Esophagus muscularis mucosa (tissue), 4 donors: ENCODE measurements around the gene RSPH3. TPM values are rescaled to one million over a fixed set of nuclear protein-coding genes. Genes with fewer than 3 reads are reported as not detected.

Source experiments
- DNase-seq: peaks from one replicate; pipeline ENCODE4 v3.0.0-alpha.2; 2017; ENCODE audit errors: extremely low spot score
- H3K27ac ChIP-seq, 4 donors: fragments of 200-600 bp; sonication (generic); replicated peaks in 1 of 4; 1 replicate in 3 of 4; 2 replicates in 1 of 4; pipeline ENCODE4 v1.5.1; 2016 to 2019; ENCODE audit warnings: mild to moderate bottlenecking in 1 of 4
- H3K27me3 ChIP-seq, 4 donors: fragments of 200-600 bp; sonication (generic); one replicate each; pipeline versions ENCODE4 v1.5.1 to v1.6.0; 2016 to 2019
- H3K36me3 ChIP-seq, 4 donors: fragments of 200-600 bp; sonication (generic); one replicate each; pipeline ENCODE4 v1.5.1; 2016 to 2019
- H3K4me1 ChIP-seq, 4 donors: fragments of 200-600 bp; sonication (generic); one replicate each; pipeline ENCODE4 v1.5.1; 2016 to 2019
- H3K4me3 ChIP-seq, 4 donors: fragments of 200-600 bp; sonication (generic); 1 replicate in 2 of 4; 2 replicates in 2 of 4; pipeline ENCODE4 v1.5.1; 2016 to 2019; ENCODE audit warnings: mild to moderate bottlenecking in 4 of 4, moderate library complexity in 1 of 4
- H3K9me3 ChIP-seq, 4 donors: fragments of 200-600 bp; sonication (generic); 1 replicate in 3 of 4; 2 replicates in 1 of 4; pipeline ENCODE4 v1.5.1; 2016 to 2019
- EP300 ChIP-seq: sonication (generic); formaldehyde crosslinking; IDR thresholded peaks from one replicate; pipeline ENCODE4 v1.6.1; 2017; ENCODE audit warnings: antibody characterized with exemption
- POLR2A ChIP-seq: fragments of 450-650 bp; IDR thresholded peaks from one replicate; pipeline ENCODE4 v1.6.1; 2017; ENCODE audit warnings: antibody characterized with exemption, moderate library complexity, mild to moderate bottlenecking, low read depth
- POLR2AphosphoS5 ChIP-seq, 2 donors: sonication (generic); formaldehyde crosslinking; IDR thresholded peaks; one replicate each; pipeline ENCODE4 v1.6.1; 2017; ENCODE audit warnings: antibody characterized with exemption in 2 of 2
- WGBS: methylation state at CpG from one replicate; pipeline ENCODE4 v1.1.5; 2018; 5-methylcytosine and 5-hydroxymethylcytosine counted together
- intact Hi-C: fragments of 100-400 bp; cut with DNase I; formaldehyde crosslinking; loops from one replicate; pipeline ENCODE4 v1.15.1; 2023
- total RNA-seq, 4 donors: library from RNA; depleted of rRNA; stranded (reverse); fragments of >200 nt; gene quantifications; one replicate each; pipeline versions ENCODE4 v1.1.0 to v1.2.1, GENCODE V29; 2016
- TF ChIP-seq, protein P1 (sequence below), 3 experiments: fragments of 200-600 bp in 2 of 3; fragments of 450-650 bp in 1 of 3; sonication (generic) in 2 of 3; IDR thresholded peaks; one replicate each; pipeline ENCODE4 v1.5.1; 2017 to 2019; ENCODE audit warnings: antibody characterized with exemption in 3 of 3, mild to moderate bottlenecking in 2 of 3, moderate library complexity in 1 of 3

The RSPH3 gene
- total RNA-seq, 4 donors from 2014 or later, result 10.6 to 21.5 (median 18.1) TPM

DNA sequence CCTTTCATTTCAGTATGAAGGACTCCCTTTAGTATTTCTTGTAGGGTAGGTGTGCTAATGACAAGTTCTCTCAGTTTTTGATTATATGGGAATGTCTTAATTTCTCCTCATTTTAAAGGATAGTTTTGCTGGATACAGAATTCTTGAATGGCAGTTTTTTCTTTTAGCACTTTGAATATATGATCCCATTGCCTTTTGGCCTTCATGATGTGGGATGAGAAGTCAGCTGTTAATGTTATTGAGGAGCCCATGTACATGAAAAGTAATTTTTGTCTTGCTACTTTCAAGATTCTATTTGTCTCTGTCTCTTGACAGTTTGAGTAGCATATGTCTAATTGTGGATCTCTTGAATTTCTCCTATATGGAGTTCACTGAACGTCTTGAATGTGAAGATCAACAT, 30.9 kb downstream of the RSPH3 start:
- DNase-seq, result no peak
- H3K36me3 ChIP-seq, result peaks cover 0 to 1% (median 0%) of the 10 kb centered on the region in 4 donors
- H3K9me3 ChIP-seq, result no peaks in the 10 kb centered on the region
- peaks cover 0 to 8% (median 4%) of the 10 kb centered on the region in 4 donors for H3K4me1 ChIP-seq
- no peak overlapping the region for H3K27ac ChIP-seq
- H3K27me3 ChIP-seq, result no peaks in the 10 kb centered on the region
- intact Hi-C loops, result no loop called here
- TF ChIP-seq, protein P1, sequence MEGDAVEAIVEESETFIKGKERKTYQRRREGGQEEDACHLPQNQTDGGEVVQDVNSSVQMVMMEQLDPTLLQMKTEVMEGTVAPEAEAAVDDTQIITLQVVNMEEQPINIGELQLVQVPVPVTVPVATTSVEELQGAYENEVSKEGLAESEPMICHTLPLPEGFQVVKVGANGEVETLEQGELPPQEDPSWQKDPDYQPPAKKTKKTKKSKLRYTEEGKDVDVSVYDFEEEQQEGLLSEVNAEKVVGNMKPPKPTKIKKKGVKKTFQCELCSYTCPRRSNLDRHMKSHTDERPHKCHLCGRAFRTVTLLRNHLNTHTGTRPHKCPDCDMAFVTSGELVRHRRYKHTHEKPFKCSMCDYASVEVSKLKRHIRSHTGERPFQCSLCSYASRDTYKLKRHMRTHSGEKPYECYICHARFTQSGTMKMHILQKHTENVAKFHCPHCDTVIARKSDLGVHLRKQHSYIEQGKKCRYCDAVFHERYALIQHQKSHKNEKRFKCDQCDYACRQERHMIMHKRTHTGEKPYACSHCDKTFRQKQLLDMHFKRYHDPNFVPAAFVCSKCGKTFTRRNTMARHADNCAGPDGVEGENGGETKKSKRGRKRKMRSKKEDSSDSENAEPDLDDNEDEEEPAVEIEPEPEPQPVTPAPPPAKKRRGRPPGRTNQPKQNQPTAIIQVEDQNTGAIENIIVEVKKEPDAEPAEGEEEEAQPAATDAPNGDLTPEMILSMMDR (IDR thresholded peaks at IDR 0.05), result no peak
- TF ChIP-seq EP300 (no peak), POLR2AphosphoS5 (IDR thresholded peaks at IDR 0.05) (no peak), POLR2A (no peak)
- WGBS, result 100% methylated on average over 1 of the region's 1 CpG
- H3K4me3 ChIP-seq, result no peak overlapping the region

DNA sequence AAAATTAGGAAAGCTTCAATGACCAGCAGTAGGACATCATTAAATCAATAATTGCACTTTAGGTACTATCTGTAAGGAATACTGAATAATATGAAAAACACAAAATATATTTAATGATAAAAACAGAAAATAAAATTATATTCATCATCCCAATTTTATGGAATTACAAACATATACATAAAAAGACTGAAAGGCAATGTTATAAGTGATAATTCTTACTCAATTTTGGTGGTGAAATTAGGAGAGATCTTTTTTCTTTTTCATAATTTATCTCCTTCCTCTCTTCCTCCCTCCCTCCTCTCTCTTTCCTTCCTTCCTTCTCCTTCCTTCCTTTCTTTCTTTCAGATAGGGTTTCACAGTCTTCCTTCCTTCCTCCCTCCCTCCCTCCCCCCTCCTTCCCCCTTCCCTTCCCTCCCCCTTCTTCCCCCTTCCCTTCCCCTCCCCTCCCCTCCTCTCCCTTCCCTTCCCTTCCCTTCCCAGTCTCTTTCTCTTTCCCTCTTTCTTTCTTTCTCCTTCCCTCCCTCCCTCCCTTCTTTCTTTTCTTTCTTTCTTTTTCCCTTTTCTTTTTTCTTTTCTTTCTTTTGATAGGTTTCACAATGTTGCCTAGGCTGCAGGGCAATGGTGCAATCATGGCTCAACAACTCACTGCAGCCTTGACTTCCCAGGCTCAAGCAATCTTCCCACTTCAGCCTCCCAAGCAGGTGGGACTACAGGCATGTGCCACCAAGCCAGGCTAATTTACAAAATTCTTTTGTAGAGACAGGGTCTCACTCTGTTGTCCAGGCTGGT, 36.8 kb downstream of the RSPH3 start:
- H3K9me3 ChIP-seq, result no peaks in the 10 kb centered on the region
- intact Hi-C loops, result no loop called here
- TF ChIP-seq POLR2A, result no peak
- TF ChIP-seq, protein P1 (IDR thresholded peaks at IDR 0.05), result no peak
- TF ChIP-seq POLR2AphosphoS5 (IDR thresholded peaks at IDR 0.05), result no peak
- TF ChIP-seq EP300, result no peak
- no peak for DNase-seq
- no peaks in the 10 kb centered on the region for H3K27me3 ChIP-seq
- H3K4me3 ChIP-seq, result no peak overlapping the region
- H3K36me3 ChIP-seq, result no peaks in the 10 kb centered on the region
- no peak overlapping the region for H3K27ac ChIP-seq
- H3K4me1 ChIP-seq, result peaks cover 0 to 11% (median 0%) of the 10 kb centered on the region in 4 donors

DNA sequence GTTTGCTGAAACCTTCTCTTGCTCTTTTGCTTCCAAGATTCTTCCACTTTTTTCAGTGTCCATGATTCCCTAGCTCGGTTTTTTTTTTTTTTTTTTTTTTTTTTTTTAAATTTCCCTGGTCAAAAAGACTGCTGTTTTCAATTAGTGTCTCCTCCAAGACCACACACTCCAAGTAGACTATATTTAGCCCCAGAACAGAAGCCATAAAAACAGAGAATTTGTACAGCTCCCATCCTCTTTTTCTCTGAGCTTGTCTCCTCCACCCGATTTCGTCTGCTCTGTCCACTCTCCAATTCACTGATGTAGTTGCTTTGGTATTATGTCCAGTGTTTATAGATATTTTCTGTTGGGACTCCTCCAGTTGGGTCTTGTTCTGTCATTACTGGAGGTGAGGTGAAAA, 37.6 kb downstream of the RSPH3 start:
- no peaks in the 10 kb centered on the region for H3K27me3 ChIP-seq
- peaks cover 0 to 11% (median 0%) of the 10 kb centered on the region in 4 donors for H3K4me1 ChIP-seq
- TF ChIP-seq EP300, result no peak
- no peak for TF ChIP-seq POLR2A
- TF ChIP-seq, protein P1 (IDR thresholded peaks at IDR 0.05), result no peak
- no peak for TF ChIP-seq POLR2AphosphoS5 (IDR thresholded peaks at IDR 0.05)
- 54% methylated on average over 3 of the region's 3 CpGs for WGBS
- DNase-seq, result no peak
- no peaks in the 10 kb centered on the region for H3K9me3 ChIP-seq
- H3K27ac ChIP-seq, result no peak overlapping the region
- no peak overlapping the region for H3K4me3 ChIP-seq
- no peaks in the 10 kb centered on the region for H3K36me3 ChIP-seq
- intact Hi-C loops, result no loop called here

DNA sequence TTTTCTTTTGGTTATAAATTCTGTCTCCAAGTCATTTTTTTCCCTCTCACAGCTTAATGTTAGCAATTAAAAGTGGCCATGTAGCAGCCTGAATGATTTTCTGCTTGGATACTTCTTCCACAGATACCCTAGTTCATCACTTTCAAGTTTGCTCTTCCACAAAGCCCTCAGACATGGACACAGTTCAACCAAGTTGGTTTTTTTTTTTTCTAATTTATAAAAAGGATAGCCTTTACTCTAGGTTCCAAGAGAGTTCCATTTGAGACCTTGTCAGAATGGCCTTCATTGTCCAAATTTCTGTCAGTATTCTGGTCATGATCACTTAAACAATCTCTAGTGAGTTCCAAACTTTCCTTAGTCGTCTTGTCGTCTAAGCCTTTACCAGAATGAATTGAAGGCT, 40.0 kb downstream of the RSPH3 start:
- no peaks in the 10 kb centered on the region for H3K36me3 ChIP-seq
- no peak overlapping the region for H3K4me3 ChIP-seq
- peaks cover 0 to 11% (median 0%) of the 10 kb centered on the region in 4 donors for H3K4me1 ChIP-seq
- WGBS, result 55% methylated on average over 2 of the region's 2 CpGs
- H3K27me3 ChIP-seq, result no peaks in the 10 kb centered on the region
- H3K9me3 ChIP-seq, result no peaks in the 10 kb centered on the region
- TF ChIP-seq, protein P1 (IDR thresholded peaks at IDR 0.05), result no peak
- no peak for TF ChIP-seq POLR2A
- TF ChIP-seq POLR2AphosphoS5 (IDR thresholded peaks at IDR 0.05), result no peak
- TF ChIP-seq EP300, result no peak
- no peak for DNase-seq
- H3K27ac ChIP-seq, result peak overlapping the region in 1 of 4 donors; percentile 35
- intact Hi-C loops, result no loop called here

DNA sequence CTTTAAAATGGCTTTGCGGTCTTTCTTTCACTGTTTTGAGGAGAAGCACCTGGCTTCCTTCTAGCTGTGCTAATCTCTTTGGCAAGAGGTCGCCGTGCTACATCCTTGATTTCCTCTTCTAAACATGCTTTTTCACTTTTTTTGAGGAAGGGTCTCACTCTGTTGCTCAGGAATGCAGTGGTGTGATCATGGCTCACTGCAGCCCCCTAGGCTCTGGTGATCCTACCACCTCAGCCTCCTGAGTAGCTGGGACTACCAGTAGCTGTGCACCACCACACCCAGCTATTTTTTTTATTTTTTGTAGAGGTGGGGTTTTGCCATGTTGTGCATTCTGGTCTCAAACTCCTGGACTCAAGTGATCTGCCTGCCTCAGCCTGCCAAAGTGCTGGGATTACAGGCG, 40.5 kb downstream of the RSPH3 start:
- 78% methylated on average over 4 of the region's 4 CpGs for WGBS
- Histone ChIP-seq H3K27ac (peak overlapping the region in 1 of 4 donors; percentile 35), H3K27me3 (no peaks in the 10 kb centered on the region), H3K9me3 (no peaks in the 10 kb centered on the region), H3K4me1 (peaks cover 0 to 11% (median 0%) of the 10 kb centered on the region in 4 donors), H3K4me3 (no peak overlapping the region), H3K36me3 (no peaks in the 10 kb centered on the region)
- no peak for DNase-seq
- TF ChIP-seq POLR2AphosphoS5 (IDR thresholded peaks at IDR 0.05), result no peak
- TF ChIP-seq POLR2A, result no peak
- TF ChIP-seq, protein P1 (IDR thresholded peaks at IDR 0.05), result no peak
- TF ChIP-seq EP300, result no peak
- intact Hi-C loops, result no loop called here
